ENCODE measurements around the gene CASKIN2.

Gene CASKIN2

GRCh38 chr17:75558666-75559530 lies 43.6 kb upstream of the CASKIN2 start:
- peak overlapping the region; percentile 23; the same call in 1 of the 2 replicates for H3K4me3 ChIP-seq (ENCODE audit: low read depth, low read length)
- DNase-seq (ENCODE audit: low read depth), result peak; percentile 50
- TF ChIP-seq, protein P1, sequence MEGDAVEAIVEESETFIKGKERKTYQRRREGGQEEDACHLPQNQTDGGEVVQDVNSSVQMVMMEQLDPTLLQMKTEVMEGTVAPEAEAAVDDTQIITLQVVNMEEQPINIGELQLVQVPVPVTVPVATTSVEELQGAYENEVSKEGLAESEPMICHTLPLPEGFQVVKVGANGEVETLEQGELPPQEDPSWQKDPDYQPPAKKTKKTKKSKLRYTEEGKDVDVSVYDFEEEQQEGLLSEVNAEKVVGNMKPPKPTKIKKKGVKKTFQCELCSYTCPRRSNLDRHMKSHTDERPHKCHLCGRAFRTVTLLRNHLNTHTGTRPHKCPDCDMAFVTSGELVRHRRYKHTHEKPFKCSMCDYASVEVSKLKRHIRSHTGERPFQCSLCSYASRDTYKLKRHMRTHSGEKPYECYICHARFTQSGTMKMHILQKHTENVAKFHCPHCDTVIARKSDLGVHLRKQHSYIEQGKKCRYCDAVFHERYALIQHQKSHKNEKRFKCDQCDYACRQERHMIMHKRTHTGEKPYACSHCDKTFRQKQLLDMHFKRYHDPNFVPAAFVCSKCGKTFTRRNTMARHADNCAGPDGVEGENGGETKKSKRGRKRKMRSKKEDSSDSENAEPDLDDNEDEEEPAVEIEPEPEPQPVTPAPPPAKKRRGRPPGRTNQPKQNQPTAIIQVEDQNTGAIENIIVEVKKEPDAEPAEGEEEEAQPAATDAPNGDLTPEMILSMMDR (IDR thresholded peaks at IDR 0.05; ENCODE audit: control insufficient read depth, extremely low read depth, insufficient read depth), result no peak

GRCh38 chr17:75557852-75558665 lies 42.7 kb upstream of the CASKIN2 start:
- H3K4me3 ChIP-seq (ENCODE audit: low read depth, low read length), result peak overlapping the region; percentile 23; the same call in 1 of the 2 replicates
- TF ChIP-seq, protein P1 (IDR thresholded peaks at IDR 0.05; ENCODE audit: control insufficient read depth, extremely low read depth, insufficient read depth), result no peak
- DNase-seq (ENCODE audit: low read depth), result no peak

DNA sequence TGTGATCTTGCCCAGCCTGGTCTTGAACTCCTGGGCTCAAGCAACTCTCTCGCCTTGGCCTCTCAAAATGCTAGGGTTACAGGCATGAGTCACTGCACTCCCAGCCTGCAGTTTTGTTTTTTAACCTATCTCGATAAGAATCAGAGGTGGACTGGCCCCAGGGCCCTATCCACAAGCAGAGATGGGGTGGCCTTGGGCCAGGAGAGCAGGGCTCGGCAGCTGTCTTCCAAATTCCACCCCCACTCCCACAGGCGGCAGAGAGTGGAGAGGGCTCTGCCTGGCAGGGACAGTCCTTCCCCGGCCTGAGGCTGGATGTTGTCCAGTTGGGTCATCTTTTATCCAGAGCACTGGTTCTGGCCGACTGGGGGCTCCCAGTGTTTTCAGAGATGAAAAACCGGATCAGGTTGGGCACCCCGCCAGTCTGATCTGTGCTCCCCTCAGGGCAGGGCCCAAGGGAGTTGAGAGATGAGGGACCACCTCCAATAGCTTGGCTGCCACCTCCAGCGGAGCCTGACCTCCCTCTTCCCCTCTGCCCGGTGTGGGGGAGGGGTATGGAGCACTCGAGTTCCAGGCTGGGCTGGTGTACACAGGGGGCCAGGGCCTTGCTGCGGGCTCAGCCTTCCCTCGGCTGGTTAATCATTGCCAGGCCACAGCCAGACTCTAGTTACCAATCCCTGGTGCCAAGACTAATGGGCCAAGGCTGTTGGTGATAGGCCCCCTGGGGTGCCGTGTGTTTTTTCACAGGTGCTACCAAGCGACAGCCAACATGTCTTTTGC lies 41.9 kb upstream of the CASKIN2 start:
- DNase-seq (ENCODE audit: low read depth), result peak; percentile 86
- TF ChIP-seq, protein P1 (IDR thresholded peaks at IDR 0.05; ENCODE audit: control insufficient read depth, extremely low read depth, insufficient read depth), result no peak
- no peak overlapping the region for H3K4me3 ChIP-seq (ENCODE audit: low read depth, low read length)

- DNase-seq (ENCODE audit: low read depth), result no peak
- H3K4me3 ChIP-seq (ENCODE audit: low read depth, low read length), result no peak overlapping the region
- TF ChIP-seq, protein P1 (IDR thresholded peaks at IDR 0.05; ENCODE audit: control insufficient read depth, extremely low read depth, insufficient read depth), result no peak
Observed at GRCh38 chr17:75555679-75556153, 40.4 kb upstream of the CASKIN2 start.

- H3K4me3 ChIP-seq (ENCODE audit: low read depth, low read length), result no peak overlapping the region
- TF ChIP-seq, protein P1 (IDR thresholded peaks at IDR 0.05; ENCODE audit: control insufficient read depth, extremely low read depth, insufficient read depth), result no peak
- no peak for DNase-seq (ENCODE audit: low read depth)
Observed at GRCh38 chr17:75553295-75554110, 38.2 kb upstream of the CASKIN2 start.

Measured in LNCaP clone FGC (cell line).